ENCODE data around the gene MAPK1. TPM values are rescaled to one million over a fixed set of nuclear protein-coding genes. Genes with fewer than 3 reads are reported as not detected.

The MAPK1 gene
- total and polyA plus RNA-seq, 7 donors: 11.0 to 101 (median 78.3) TPM

DNA sequence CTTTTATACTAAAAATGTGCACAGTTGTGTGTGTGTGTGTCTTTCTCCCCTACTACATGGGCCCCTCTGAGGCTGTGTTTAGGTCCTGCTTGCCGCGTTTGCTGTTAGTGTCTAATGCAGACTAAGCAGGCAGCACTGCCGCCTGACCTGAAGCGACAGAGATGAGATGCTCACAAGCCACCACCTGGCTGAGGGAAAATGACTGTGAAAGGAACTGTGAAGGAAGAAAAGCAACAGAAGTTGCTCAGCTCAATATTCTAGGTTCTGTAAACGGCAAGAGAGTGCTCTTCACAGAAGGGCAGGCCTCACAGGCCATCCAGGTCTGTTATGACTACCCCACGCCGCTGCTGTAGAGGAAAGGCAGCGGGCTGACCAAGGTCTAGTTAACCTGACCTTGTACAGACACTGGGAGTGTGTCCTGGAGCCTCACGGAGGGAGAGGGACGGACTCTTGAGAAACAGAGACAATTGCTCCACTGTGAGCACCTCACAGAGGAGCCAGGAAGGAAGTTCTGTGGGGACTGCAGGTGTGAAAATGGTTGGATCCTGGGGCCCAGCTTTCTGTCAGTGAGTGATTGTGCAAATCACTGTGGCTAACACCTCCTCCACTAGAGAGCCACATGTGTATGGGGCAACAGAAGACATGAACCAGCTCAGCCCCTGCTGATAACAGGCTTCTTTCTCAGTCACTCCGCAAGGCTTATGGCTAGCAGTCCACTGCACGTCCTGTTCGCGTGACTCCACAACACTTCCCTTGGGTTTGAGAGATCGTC, 100.6 kb downstream of the MAPK1 start:
- Histone ChIP-seq H3K4me3 (no peak overlapping the region), H3K36me3 (ENCODE audit: insufficient read depth in 1 of 2, low read depth in 1 of 2) (peaks cover 14 to 100% of the 10 kb centered on the region in 2 donors), H3K4me1 (no peaks in the 10 kb centered on the region), H3K9me3 (no peaks in the 10 kb centered on the region), H3K27ac (no peak overlapping the region), H3K27me3 (ENCODE audit: insufficient read depth in 3 of 3, low read length in 2 of 3) (no peaks in the 10 kb centered on the region)
- DNase-seq (no peak), ATAC-seq (no peak)
- WGBS, 3 donors: 88 to 92% (median 90%) methylated on average over 15 of the region's 15 CpGs
- TF ChIP-seq, protein P1, sequence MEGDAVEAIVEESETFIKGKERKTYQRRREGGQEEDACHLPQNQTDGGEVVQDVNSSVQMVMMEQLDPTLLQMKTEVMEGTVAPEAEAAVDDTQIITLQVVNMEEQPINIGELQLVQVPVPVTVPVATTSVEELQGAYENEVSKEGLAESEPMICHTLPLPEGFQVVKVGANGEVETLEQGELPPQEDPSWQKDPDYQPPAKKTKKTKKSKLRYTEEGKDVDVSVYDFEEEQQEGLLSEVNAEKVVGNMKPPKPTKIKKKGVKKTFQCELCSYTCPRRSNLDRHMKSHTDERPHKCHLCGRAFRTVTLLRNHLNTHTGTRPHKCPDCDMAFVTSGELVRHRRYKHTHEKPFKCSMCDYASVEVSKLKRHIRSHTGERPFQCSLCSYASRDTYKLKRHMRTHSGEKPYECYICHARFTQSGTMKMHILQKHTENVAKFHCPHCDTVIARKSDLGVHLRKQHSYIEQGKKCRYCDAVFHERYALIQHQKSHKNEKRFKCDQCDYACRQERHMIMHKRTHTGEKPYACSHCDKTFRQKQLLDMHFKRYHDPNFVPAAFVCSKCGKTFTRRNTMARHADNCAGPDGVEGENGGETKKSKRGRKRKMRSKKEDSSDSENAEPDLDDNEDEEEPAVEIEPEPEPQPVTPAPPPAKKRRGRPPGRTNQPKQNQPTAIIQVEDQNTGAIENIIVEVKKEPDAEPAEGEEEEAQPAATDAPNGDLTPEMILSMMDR (IDR thresholded peaks at IDR 0.05): no peak
- intact Hi-C loops (cut with DNase I): no loop called here

DNA sequence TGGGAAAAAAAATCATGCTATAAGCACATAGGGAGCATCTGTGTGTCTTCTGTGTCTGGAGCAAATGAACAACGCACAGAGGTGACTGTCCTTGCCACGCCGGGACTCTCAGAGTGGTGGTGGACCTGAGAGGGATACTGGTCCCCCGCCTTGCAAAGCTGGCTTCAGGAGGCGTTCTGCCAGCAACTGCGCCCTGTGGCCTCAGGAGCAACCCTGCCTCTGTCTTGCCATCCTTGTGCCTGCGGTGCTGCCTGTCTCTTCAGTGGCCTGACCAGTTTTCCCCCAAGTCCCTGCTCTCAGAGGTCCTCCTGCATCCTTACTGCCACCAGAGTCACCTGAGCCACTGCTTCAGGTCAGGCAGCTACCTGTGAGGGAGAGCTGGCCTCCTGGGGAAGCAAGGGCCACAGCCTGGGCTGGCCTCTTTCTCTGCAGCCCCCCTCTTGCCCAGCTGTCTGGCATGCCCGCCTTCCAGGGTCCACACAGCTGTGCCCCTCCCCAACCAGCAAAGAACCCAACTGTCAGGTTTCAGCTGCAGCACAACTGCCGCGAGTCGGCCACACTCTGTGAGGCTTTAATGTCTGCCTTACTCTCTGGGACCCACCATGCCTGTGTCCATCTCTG, 101.4 kb downstream of the MAPK1 start:
- Histone ChIP-seq H3K36me3 (ENCODE audit: insufficient read depth in 1 of 2, low read depth in 1 of 2) (peaks cover 10 to 100% of the 10 kb centered on the region in 2 donors), H3K9me3 (no peaks in the 10 kb centered on the region), H3K27me3 (ENCODE audit: insufficient read depth in 3 of 3, low read length in 2 of 3) (no peaks in the 10 kb centered on the region), H3K4me1 (no peaks in the 10 kb centered on the region), H3K4me3 (no peak overlapping the region), H3K27ac (no peak overlapping the region)
- no peak for DNase-seq
- TF ChIP-seq, protein P1 (IDR thresholded peaks at IDR 0.05): no peak
- WGBS, 3 donors: 88 to 93% (median 90%) methylated on average over 11 of the region's 11 CpGs
- no peak for ATAC-seq
- intact Hi-C loops (cut with DNase I): no loop called here

DNA sequence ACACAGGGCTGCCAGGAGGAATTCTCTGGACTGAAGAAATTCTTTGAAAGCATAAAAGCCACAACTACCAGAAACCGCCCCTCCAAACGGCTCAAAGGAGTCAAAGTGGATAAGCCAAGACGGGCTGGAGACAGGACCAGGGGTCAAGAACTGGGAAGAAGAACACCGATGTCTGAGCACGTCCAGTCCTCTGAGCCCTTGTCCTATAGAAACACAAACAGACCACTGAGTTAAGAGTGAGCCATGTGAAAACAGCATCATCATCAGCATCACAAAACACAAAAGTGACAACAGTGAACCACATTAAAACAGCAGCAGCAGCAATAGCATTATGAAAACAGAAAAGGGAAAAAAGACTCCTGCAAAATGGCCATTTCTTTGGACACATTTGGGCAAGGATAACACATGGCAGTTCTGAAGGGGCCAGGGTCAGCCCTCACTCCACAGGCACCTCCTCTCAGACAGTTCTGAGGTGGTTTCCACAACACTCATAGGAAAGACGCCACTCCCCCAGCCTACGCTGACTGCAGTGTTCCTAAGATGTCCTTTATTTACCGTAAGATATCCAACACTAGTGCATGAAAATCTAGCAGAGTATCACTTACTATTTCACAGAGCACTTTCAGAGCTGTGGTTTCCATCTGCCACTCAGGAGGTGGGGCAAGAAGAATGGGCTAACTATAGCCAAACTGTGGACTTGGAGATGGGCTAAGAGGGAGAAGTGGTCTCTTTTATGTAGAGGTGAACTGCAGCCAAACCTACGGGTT, 103.2 kb downstream of the MAPK1 start:
- no peak overlapping the region for H3K27ac ChIP-seq
- WGBS, 3 donors: 86 to 90% (median 90%) methylated on average over 9 of the region's 9 CpGs
- peaks cover 10 to 94% of the 10 kb centered on the region in 2 donors for H3K36me3 ChIP-seq (ENCODE audit: insufficient read depth in 1 of 2, low read depth in 1 of 2)
- TF ChIP-seq, protein P1 (IDR thresholded peaks at IDR 0.05): no peak
- H3K27me3 ChIP-seq (ENCODE audit: insufficient read depth in 3 of 3, low read length in 2 of 3): no peaks in the 10 kb centered on the region
- ATAC-seq: no peak
- DNase-seq: no peak
- H3K4me1 ChIP-seq: no peaks in the 10 kb centered on the region
- no peaks in the 10 kb centered on the region for H3K9me3 ChIP-seq
- H3K4me3 ChIP-seq: no peak overlapping the region
- intact Hi-C loops (cut with DNase I): no loop called here

DNA sequence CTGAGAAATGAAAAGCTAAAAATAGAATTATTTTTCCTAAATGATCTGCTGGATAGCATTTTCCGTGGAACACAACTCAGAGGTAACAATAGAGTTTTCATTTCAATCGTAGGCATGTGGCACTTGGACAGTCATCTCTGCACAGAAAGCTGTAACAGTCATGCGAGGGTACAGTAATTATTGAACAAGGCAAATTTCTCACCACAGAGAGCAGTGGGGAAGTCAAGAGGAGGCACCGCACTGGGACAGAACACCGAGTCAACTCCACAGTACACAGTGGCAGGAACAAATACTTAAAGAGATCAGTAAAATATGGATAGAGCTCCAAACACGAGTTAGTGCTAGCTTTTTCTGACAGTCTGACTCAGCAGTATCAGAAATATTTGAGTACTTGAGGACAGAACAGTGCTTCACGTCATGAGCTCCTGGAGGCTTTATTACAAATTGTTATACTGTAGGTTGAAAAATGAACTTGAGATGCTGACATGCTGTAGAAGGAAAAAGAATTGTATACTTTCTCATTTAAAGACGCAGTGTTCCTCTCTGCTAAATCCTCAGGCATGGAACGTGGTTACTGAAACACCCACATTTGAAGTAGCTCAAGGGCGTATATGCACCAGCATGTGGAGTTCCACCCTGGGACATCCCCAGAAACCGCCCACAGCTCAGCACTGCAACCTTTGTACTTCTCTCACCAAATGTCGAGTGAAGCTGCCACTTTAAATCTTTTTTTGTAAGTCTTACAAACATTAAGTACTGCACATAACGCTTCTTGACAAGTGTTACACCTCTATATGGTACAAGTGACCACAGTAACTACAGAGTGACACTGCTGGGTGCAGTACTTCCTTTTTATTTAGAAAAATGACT, 104.5 kb downstream of the MAPK1 start:
- intact Hi-C loops (cut with DNase I): no loop called here
- Histone ChIP-seq H3K4me1 (no peaks in the 10 kb centered on the region), H3K4me3 (no peak overlapping the region), H3K9me3 (no peaks in the 10 kb centered on the region), H3K27ac (no peak overlapping the region), H3K27me3 (ENCODE audit: insufficient read depth in 3 of 3, low read length in 2 of 3) (no peaks in the 10 kb centered on the region), H3K36me3 (ENCODE audit: insufficient read depth in 1 of 2, low read depth in 1 of 2) (peaks cover 10 to 87% of the 10 kb centered on the region in 2 donors)
- no peak for DNase-seq
- ATAC-seq: no peak
- TF ChIP-seq, protein P1 (IDR thresholded peaks at IDR 0.05): no peak
- 74 to 84% (median 79%) methylated on average over 13 of the region's 13 CpGs for WGBS, 3 donors
